Calu3 (cell line): ENCODE results near the gene FAM193B. TPM values are rescaled to one million over a fixed set of nuclear protein-coding genes. Genes with fewer than 3 reads are reported as not detected.

ENCODE experiments used
- BruUV-seq: library from RNA; stranded (reverse); fragments of 400-500 nt; replicated peaks from 2 replicates; lab custom pipeline; 2021; lab: Mats Ljungman, UMichigan
- CTCF ChIA-PET: fragments of 300-600 bp; sonication (Branson Sonifier 250); formaldehyde crosslinking; loops from one replicate; lab custom pipeline; 2022; ENCODE audit warnings: antibody characterized with exemption; lab: Charles Lee
- DNase-seq: peaks from one replicate; pipeline ENCODE4 v3.0.0; 2022
- H3K27ac Mint-ChIP-seq: one replicate; pipeline ENCODE4 v1.8.0; 2022; ENCODE audit warnings: mixed read lengths; ENCODE audit not compliant: unreplicated experiment
- H3K27me3 Mint-ChIP-seq: one replicate; pipeline ENCODE4 v1.8.0; 2022; ENCODE audit warnings: mixed read lengths; ENCODE audit not compliant: unreplicated experiment
- H3K36me3 Mint-ChIP-seq: one replicate; pipeline ENCODE4 v1.8.0; 2022; ENCODE audit warnings: mild to moderate bottlenecking, moderate library complexity, mixed read lengths; ENCODE audit not compliant: insufficient read depth, unreplicated experiment
- H3K4me1 Mint-ChIP-seq: one replicate; pipeline ENCODE4 v1.8.0; 2022; ENCODE audit warnings: mild to moderate bottlenecking, low read depth, mixed read lengths; ENCODE audit not compliant: unreplicated experiment
- H3K4me3 Mint-ChIP-seq: one replicate; pipeline ENCODE4 v1.8.0; 2022; ENCODE audit warnings: mild to moderate bottlenecking, low read depth, moderate library complexity, mixed read lengths; ENCODE audit not compliant: unreplicated experiment
- H3K9me3 Mint-ChIP-seq: one replicate; pipeline ENCODE4 v1.8.0; 2022; ENCODE audit warnings: low read depth, mixed read lengths; ENCODE audit not compliant: unreplicated experiment
- intact Hi-C: fragments of 100-400 bp; cut with micrococcal nuclease; formaldehyde crosslinking; loops from one replicate; pipeline ENCODE4 v1.10.0; 2022; ENCODE audit not compliant: unreplicated experiment
- total RNA-seq: library from RNA; stranded (reverse); gene quantifications from 2 replicates; pipeline ENCODE4 v1.2.3, GENCODE V29; 2022
- TF ChIP-seq, protein P1 (sequence below): fragments of 200-600 bp; IDR thresholded peaks from one replicate; pipeline ENCODE4 v1.8.0; 2022; ENCODE audit warnings: antibody characterized with exemption; ENCODE audit not compliant: unreplicated experiment

FAM193B gene
- total RNA-seq, 1 experiment from 2014 or later: 97.0 TPM

- intact Hi-C loops: no loop called here
- Mint-ChIP-seq H3K27ac (no peak overlapping the region), H3K36me3 (peaks cover 50% of the 10 kb centered on the region), H3K9me3 (no peaks in the 10 kb centered on the region), H3K4me1 (peaks cover 5% of the 10 kb centered on the region), H3K27me3 (no peaks in the 10 kb centered on the region), H3K4me3 (no peak overlapping the region)
- no TSS peak for BruUV-seq
- CTCF ChIA-PET: no interaction called here
- TF ChIP-seq, protein P1, sequence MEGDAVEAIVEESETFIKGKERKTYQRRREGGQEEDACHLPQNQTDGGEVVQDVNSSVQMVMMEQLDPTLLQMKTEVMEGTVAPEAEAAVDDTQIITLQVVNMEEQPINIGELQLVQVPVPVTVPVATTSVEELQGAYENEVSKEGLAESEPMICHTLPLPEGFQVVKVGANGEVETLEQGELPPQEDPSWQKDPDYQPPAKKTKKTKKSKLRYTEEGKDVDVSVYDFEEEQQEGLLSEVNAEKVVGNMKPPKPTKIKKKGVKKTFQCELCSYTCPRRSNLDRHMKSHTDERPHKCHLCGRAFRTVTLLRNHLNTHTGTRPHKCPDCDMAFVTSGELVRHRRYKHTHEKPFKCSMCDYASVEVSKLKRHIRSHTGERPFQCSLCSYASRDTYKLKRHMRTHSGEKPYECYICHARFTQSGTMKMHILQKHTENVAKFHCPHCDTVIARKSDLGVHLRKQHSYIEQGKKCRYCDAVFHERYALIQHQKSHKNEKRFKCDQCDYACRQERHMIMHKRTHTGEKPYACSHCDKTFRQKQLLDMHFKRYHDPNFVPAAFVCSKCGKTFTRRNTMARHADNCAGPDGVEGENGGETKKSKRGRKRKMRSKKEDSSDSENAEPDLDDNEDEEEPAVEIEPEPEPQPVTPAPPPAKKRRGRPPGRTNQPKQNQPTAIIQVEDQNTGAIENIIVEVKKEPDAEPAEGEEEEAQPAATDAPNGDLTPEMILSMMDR: no peak
- no peak for DNase-seq
Observed at GRCh38 chr5:177510567-177511053, 43.8 kb downstream of the FAM193B start.

DNA sequence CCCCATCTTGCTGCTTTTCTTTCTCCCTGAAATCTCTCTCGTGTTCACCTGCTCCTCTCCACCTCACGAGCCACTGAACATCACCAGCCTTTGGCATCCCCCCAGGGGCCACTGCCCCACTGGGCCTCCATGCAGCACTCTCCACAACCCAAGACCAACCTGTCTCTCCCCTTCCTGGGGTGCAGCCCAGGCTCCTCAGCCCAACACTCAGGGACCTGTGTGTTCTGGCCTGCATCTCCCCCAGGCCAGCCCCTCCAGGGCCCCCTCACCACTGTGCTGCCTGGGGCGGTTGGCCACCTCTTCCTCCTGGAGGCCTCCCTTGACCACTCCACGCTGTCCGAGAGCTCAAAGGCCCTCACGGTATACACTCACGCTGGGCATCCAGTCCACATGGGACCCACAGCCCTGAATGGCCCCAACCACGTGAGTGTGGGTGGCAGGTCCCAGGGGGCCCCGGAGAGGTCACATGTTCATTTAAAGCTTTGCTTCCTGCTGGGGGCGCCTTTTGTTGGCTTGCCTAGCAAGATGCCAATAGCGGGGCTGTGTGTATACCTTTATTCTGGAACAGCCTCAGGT lies 44.3 kb downstream of the FAM193B start:
- intact Hi-C loops: no loop called here
- no peaks in the 10 kb centered on the region for H3K9me3 Mint-ChIP-seq
- no peaks in the 10 kb centered on the region for H3K27me3 Mint-ChIP-seq
- CTCF ChIA-PET: no interaction called here
- TF ChIP-seq, protein P1: no peak
- no peak for DNase-seq
- H3K36me3 Mint-ChIP-seq: peaks cover 45% of the 10 kb centered on the region
- no TSS peak for BruUV-seq
- no peak overlapping the region for H3K27ac Mint-ChIP-seq
- H3K4me3 Mint-ChIP-seq: no peak overlapping the region
- H3K4me1 Mint-ChIP-seq: no peaks in the 10 kb centered on the region

- BruUV-seq: no TSS peak
- CTCF ChIA-PET: no interaction called here
- H3K4me3 Mint-ChIP-seq: no peak within 1 kb of the TSS
- DNase-seq: no peak
- peaks cover 43% of the 10 kb centered on the region for H3K36me3 Mint-ChIP-seq
- intact Hi-C loops: no loop called here
- no peaks in the 10 kb centered on the region for H3K9me3 Mint-ChIP-seq
- no peaks in the 10 kb centered on the region for H3K27me3 Mint-ChIP-seq
- H3K27ac Mint-ChIP-seq: no peak within 1 kb of the TSS
- H3K4me1 Mint-ChIP-seq: no peaks in the 10 kb centered on the region
- TF ChIP-seq, protein P1: no peak
Observed at GRCh38 chr5:177509381-177509951, 44.9 kb downstream of the FAM193B start, which contains the start of gene DOK3. Gene DOK3, minus strand, starts transcription at chr5:177509826. Its CDS starts 286 bp downstream, at chr5:177509540.

- Mint-ChIP-seq H3K4me3 (no peak overlapping the region), H3K9me3 (no peaks in the 10 kb centered on the region), H3K27me3 (no peaks in the 10 kb centered on the region), H3K36me3 (peaks cover 39% of the 10 kb centered on the region), H3K27ac (no peak overlapping the region), H3K4me1 (no peaks in the 10 kb centered on the region)
- CTCF ChIA-PET: interaction anchor here (1.0 kb wide), 1 partner anchor 11 kb away, joined by 4 read pairs; the partner anchor contains the start of gene PDLIM7
- no TSS peak for BruUV-seq
- intact Hi-C loops: no loop called here
- DNase-seq: no peak
- TF ChIP-seq, protein P1: no peak
Observed at GRCh38 chr5:177508837-177509236, 45.5 kb downstream of the FAM193B start.
